NCI-H146 treated with DMSO at 0.1 percent for 48 hours (cell line): ENCODE data around the gene BCAP31.
"Not testable (repeated sequence)": the region's sequence is repeated elsewhere in the genome, so short reads cannot be mapped to it uniquely, and the experiment has no call there.

Source experiments
- DNase-seq: peaks from one replicate; lab custom pipeline; 2025; ENCODE audit not compliant: unreplicated experiment; lab: John Stamatoyannopoulos, UW

The BCAP31 gene

GRCh38 chrX:153696986-153697722 lies 27.0 kb downstream of the BCAP31 start:
- not testable (repeated sequence) for DNase-seq

- not testable (repeated sequence) for DNase-seq
These were observed 27.6 kb downstream of the BCAP31 start for GRCh38 chrX:153696538-153696937.

- no peak for DNase-seq
These were observed 28.1 kb downstream of the BCAP31 start for GRCh38 chrX:153696100-153696499.

- no peak for DNase-seq
These were observed 29.4 kb downstream of the BCAP31 start for GRCh38 chrX:153694687-153695270.

- not testable (repeated sequence) for DNase-seq
These were observed 29.9 kb downstream of the BCAP31 start for GRCh38 chrX:153694256-153694655.

GRCh38 chrX:153693216-153694086 lies 30.7 kb downstream of the BCAP31 start:
- DNase-seq, result no peak

- DNase-seq, result no peak
These were observed 31.5 kb downstream of the BCAP31 start for GRCh38 chrX:153692611-153693156.

- DNase-seq, result no peak
These were observed 32.2 kb downstream of the BCAP31 start for GRCh38 chrX:153692003-153692402.

- DNase-seq, result not testable (repeated sequence)
These were observed 33.0 kb downstream of the BCAP31 start for GRCh38 chrX:153691032-153691827.

- DNase-seq, result no peak
These were observed 33.7 kb downstream of the BCAP31 start for GRCh38 chrX:153690466-153690865.

GRCh38 chrX:153689654-153690465 lies 34.3 kb downstream of the BCAP31 start:
- DNase-seq, result no peak

GRCh38 chrX:153688911-153689590 lies 35.1 kb downstream of the BCAP31 start:
- no peak for DNase-seq

- DNase-seq, result no peak
These were observed 35.7 kb downstream of the BCAP31 start for GRCh38 chrX:153688506-153688905.

- DNase-seq, result no peak
These were observed 36.1 kb downstream of the BCAP31 start for GRCh38 chrX:153688071-153688470.

GRCh38 chrX:153687121-153688039 lies 36.8 kb downstream of the BCAP31 start, which contains the start of gene SLC6A8:
TSS of gene SLC6A8 (plus strand) at chrX:153687926. CDS start at chrX:153688575, 649 bp downstream.
- peak; percentile 18 for DNase-seq

GRCh38 chrX:153686711-153687110 lies 37.5 kb downstream of the BCAP31 start:
- no peak for DNase-seq

- no peak for DNase-seq
These were observed 38.2 kb downstream of the BCAP31 start for GRCh38 chrX:153685751-153686696.
